Calu3 (cell line): Measurements from ENCODE around the gene ZKSCAN5. TPM values are rescaled to one million over a fixed set of nuclear protein-coding genes. Genes with fewer than 3 reads are reported as not detected.
"Not testable (repeated sequence)": the region's sequence is repeated elsewhere in the genome, so short reads cannot be mapped to it uniquely, and the experiment has no call there.

ENCODE experiments used
- BruUV-seq: library from RNA; stranded (reverse); fragments of 400-500 nt; replicated peaks from 2 replicates; lab custom pipeline; 2021; lab: Mats Ljungman, UMichigan
- CTCF ChIA-PET: fragments of 300-600 bp; sonication (Branson Sonifier 250); formaldehyde crosslinking; loops from one replicate; lab custom pipeline; 2022; ENCODE audit warnings: antibody characterized with exemption; lab: Charles Lee
- DNase-seq: peaks from one replicate; pipeline ENCODE4 v3.0.0; 2022
- H3K27ac Mint-ChIP-seq: one replicate; pipeline ENCODE4 v1.8.0; 2022; ENCODE audit warnings: mixed read lengths; ENCODE audit not compliant: unreplicated experiment
- H3K27me3 Mint-ChIP-seq: one replicate; pipeline ENCODE4 v1.8.0; 2022; ENCODE audit warnings: mixed read lengths; ENCODE audit not compliant: unreplicated experiment
- H3K36me3 Mint-ChIP-seq: one replicate; pipeline ENCODE4 v1.8.0; 2022; ENCODE audit warnings: mild to moderate bottlenecking, moderate library complexity, mixed read lengths; ENCODE audit not compliant: insufficient read depth, unreplicated experiment
- H3K4me1 Mint-ChIP-seq: one replicate; pipeline ENCODE4 v1.8.0; 2022; ENCODE audit warnings: mild to moderate bottlenecking, low read depth, mixed read lengths; ENCODE audit not compliant: unreplicated experiment
- H3K4me3 Mint-ChIP-seq: one replicate; pipeline ENCODE4 v1.8.0; 2022; ENCODE audit warnings: mild to moderate bottlenecking, low read depth, moderate library complexity, mixed read lengths; ENCODE audit not compliant: unreplicated experiment
- H3K9me3 Mint-ChIP-seq: one replicate; pipeline ENCODE4 v1.8.0; 2022; ENCODE audit warnings: low read depth, mixed read lengths; ENCODE audit not compliant: unreplicated experiment
- CTCF ChIP-seq: fragments of 200-600 bp; IDR thresholded peaks from one replicate; pipeline ENCODE4 v1.8.0; 2022; ENCODE audit warnings: antibody characterized with exemption; ENCODE audit not compliant: unreplicated experiment
- intact Hi-C: fragments of 100-400 bp; cut with micrococcal nuclease; formaldehyde crosslinking; loops from one replicate; pipeline ENCODE4 v1.10.0; 2022; ENCODE audit not compliant: unreplicated experiment
- total RNA-seq: library from RNA; stranded (reverse); gene quantifications from 2 replicates; pipeline ENCODE4 v1.2.3, GENCODE V29; 2022

The ZKSCAN5 gene
- total RNA-seq, 1 experiment from 2014 or later = 6.1 TPM

GRCh38 chr7:99500637-99501009 lies 3.8 kb upstream of the ZKSCAN5 start:
- H3K4me1 Mint-ChIP-seq = peaks cover 9% of the 10 kb centered on the region
- peak overlapping the region; percentile 96 for H3K27ac Mint-ChIP-seq
- H3K4me3 Mint-ChIP-seq = peak overlapping the region; percentile 88
- no peak for TF ChIP-seq CTCF
- intact Hi-C loops = no loop called here
- no peak for DNase-seq
- CTCF ChIA-PET = interaction anchor here (0.6 kb wide), 2 partner anchors 10 to 888 kb away, joined by 3 to 4 read pairs; no protein-coding TSS in a partner anchor
- no peaks in the 10 kb centered on the region for H3K9me3 Mint-ChIP-seq
- no TSS peak for BruUV-seq
- no peaks in the 10 kb centered on the region for H3K27me3 Mint-ChIP-seq
- peaks cover 56% of the 10 kb centered on the region for H3K36me3 Mint-ChIP-seq

- Mint-ChIP-seq H3K36me3 (peaks cover 55% of the 10 kb centered on the region), H3K4me3 (peak overlapping the region; percentile 88), H3K4me1 (peaks cover 13% of the 10 kb centered on the region)
- H3K27ac Mint-ChIP-seq, intact Hi-C loops, BruUV-seq, H3K9me3 Mint-ChIP-seq, H3K27me3 Mint-ChIP-seq, DNase-seq: not testable (repeated sequence)
- CTCF ChIA-PET = interaction anchor here (0.6 kb wide), 1 partner anchor 9 kb away, joined by 3 read pairs; no protein-coding TSS in a partner anchor
Measured at GRCh38 chr7:99501236-99501635, 3.2 kb upstream of the ZKSCAN5 start.

GRCh38 chr7:99504281-99504602 lies 220 bp upstream of the ZKSCAN5 start:
- CTCF ChIA-PET = interaction anchor here (1.0 kb wide), 1 partner anchor 76 kb away, joined by 3 read pairs; no protein-coding TSS in a partner anchor
- no TSS peak for BruUV-seq
- H3K9me3 Mint-ChIP-seq = no peaks in the 10 kb centered on the region
- no peaks in the 10 kb centered on the region for H3K27me3 Mint-ChIP-seq
- no peak for DNase-seq
- H3K36me3 Mint-ChIP-seq = peaks cover 40% of the 10 kb centered on the region
- H3K27ac Mint-ChIP-seq = peak overlapping the region; percentile 74
- H3K4me1 Mint-ChIP-seq = peaks cover 8% of the 10 kb centered on the region
- TF ChIP-seq CTCF = no peak
- H3K4me3 Mint-ChIP-seq = peak overlapping the region; percentile 83
- intact Hi-C loops = no loop called here

GRCh38 chr7:99505324-99505662 lies 831 bp downstream of the ZKSCAN5 start:
- Mint-ChIP-seq H3K27me3 (no peaks in the 10 kb centered on the region), H3K4me1 (peaks cover 8% of the 10 kb centered on the region), H3K9me3 (no peaks in the 10 kb centered on the region), H3K36me3 (peaks cover 30% of the 10 kb centered on the region), H3K4me3 (peak overlapping the region; percentile 83), H3K27ac (no peak overlapping the region)
- intact Hi-C loops = no loop called here
- CTCF ChIA-PET = interaction anchor here (0.9 to 1.0 kb wide), 2 partner anchors 73 to 75 kb away, joined by 3 to 4 read pairs; no protein-coding TSS in a partner anchor
- TF ChIP-seq CTCF = no peak
- BruUV-seq = no TSS peak
- DNase-seq = no peak

GRCh38 chr7:99514050-99514449 lies 9.6 kb downstream of the ZKSCAN5 start:
- BruUV-seq = no TSS peak
- no peak overlapping the region for H3K4me3 Mint-ChIP-seq

More at GRCh38 chr7:99514050-99514449, 9.6 kb downstream of the ZKSCAN5 start:
- H3K9me3 Mint-ChIP-seq = no peaks in the 10 kb centered on the region
- no peaks in the 10 kb centered on the region for H3K4me1 Mint-ChIP-seq
- no peak for DNase-seq
- TF ChIP-seq CTCF = no peak
- intact Hi-C loops = no loop called here
- no peaks in the 10 kb centered on the region for H3K27me3 Mint-ChIP-seq
- CTCF ChIA-PET = no interaction called here
- no peak overlapping the region for H3K27ac Mint-ChIP-seq
- H3K36me3 Mint-ChIP-seq = peaks cover 6% of the 10 kb centered on the region
